Mesenchymal stem cell (in vitro differentiated cells and primary cell): ENCODE results near the gene VWA3A.

ENCODE experiments used
- DNase-seq: peaks from one replicate; pipeline ENCODE4 v3.0.0-alpha.2; 2013
- H2AFZ ChIP-seq: one replicate; pipeline ENCODE4 v1.6.1; 2013; ENCODE audit warnings: low read depth, mild to moderate bottlenecking, control low read depth, inconsistent platforms, low read length, moderate library complexity
- H2AK5ac ChIP-seq: 2 replicates; pipeline ENCODE4 v1.6.1; 2013; ENCODE audit warnings: low read length, moderate library complexity, mild to moderate bottlenecking, inconsistent platforms; ENCODE audit not compliant: severe bottlenecking
- H2BK120ac ChIP-seq: one replicate; pipeline ENCODE4 v1.6.1; 2013; ENCODE audit warnings: low read depth, mild to moderate bottlenecking, inconsistent platforms, low read length, moderate library complexity
- H2BK12ac ChIP-seq, 2 experiments: one replicate each; pipeline ENCODE4 v1.6.1; 2013; ENCODE audit warnings: inconsistent platforms in 2 of 2, low read length in 2 of 2, mild to moderate bottlenecking in 2 of 2, moderate library complexity in 2 of 2, control low read depth in 1 of 2
- H2BK15ac ChIP-seq: one replicate; pipeline ENCODE4 v1.6.1; 2013; ENCODE audit warnings: mild to moderate bottlenecking, low read depth, inconsistent platforms; ENCODE audit not compliant: poor library complexity, severe bottlenecking
- H2BK5ac ChIP-seq: 2 replicates; pipeline ENCODE4 v1.6.1; 2013; ENCODE audit warnings: low read depth, mild to moderate bottlenecking, low read length, control low read depth, inconsistent platforms; ENCODE audit not compliant: poor library complexity, severe bottlenecking
- H3K14ac ChIP-seq, 2 experiments: one replicate each; pipeline ENCODE4 v1.6.1; 2013; ENCODE audit warnings: inconsistent platforms in 2 of 2, low read length in 2 of 2, control low read depth in 1 of 2, mild to moderate bottlenecking in 1 of 2, moderate library complexity in 1 of 2
- H3K18ac ChIP-seq, 2 experiments: one replicate each; pipeline ENCODE4 v1.6.1; 2013; ENCODE audit warnings: inconsistent platforms in 2 of 2, low read length in 2 of 2, control low read depth in 1 of 2, low read depth in 1 of 2, mild to moderate bottlenecking in 1 of 2
- H3K23ac ChIP-seq, 2 experiments: one replicate each; pipeline ENCODE4 v1.6.1; 2013; ENCODE audit warnings: inconsistent platforms in 2 of 2, low read length in 2 of 2, mild to moderate bottlenecking in 2 of 2, moderate library complexity in 2 of 2, control low read depth in 1 of 2
- H3K27ac ChIP-seq: 2 replicates; pipeline ENCODE4 v1.5.1; 2013; ENCODE audit warnings: mild to moderate bottlenecking, moderate library complexity, low read length, control low read depth, inconsistent platforms; ENCODE audit not compliant: poor library complexity, severe bottlenecking
- H3K27me3 ChIP-seq, 2 experiments: 2 replicates each; pipeline versions ENCODE4 v1.6.1 to v1.7.0; 2013; ENCODE audit warnings: low read length in 2 of 2, mild to moderate bottlenecking in 2 of 2, moderate library complexity in 2 of 2, control low read depth in 1 of 2, inconsistent platforms in 1 of 2; ENCODE audit not compliant: control insufficient read depth in 1 of 2, insufficient read depth in 1 of 2
- H3K36me3 ChIP-seq, 2 experiments: 2 replicates each; pipeline versions ENCODE4 v1.6.1 to v1.7.0; 2013; ENCODE audit warnings: low read length in 2 of 2, control low read depth in 1 of 2, inconsistent platforms in 1 of 2, low read depth in 1 of 2, mild to moderate bottlenecking in 1 of 2; ENCODE audit not compliant: insufficient read depth in 2 of 2, control insufficient read depth in 1 of 2
- H3K4ac ChIP-seq, 2 experiments: one replicate each; pipeline ENCODE4 v1.6.1; 2013; ENCODE audit warnings: inconsistent platforms in 2 of 2, low read length in 2 of 2, mild to moderate bottlenecking in 2 of 2, moderate library complexity in 2 of 2, control low read depth in 1 of 2, low read depth in 1 of 2
- H3K4me1 ChIP-seq: 2 replicates; pipeline ENCODE4 v1.6.1; 2013; ENCODE audit warnings: low read depth, low read length, control low read depth; ENCODE audit not compliant: control insufficient read depth, insufficient read depth
- H3K4me2 ChIP-seq: 2 replicates; pipeline ENCODE4 v1.6.1; 2013; ENCODE audit warnings: low read length, mild to moderate bottlenecking, inconsistent platforms; ENCODE audit not compliant: poor library complexity, severe bottlenecking
- H3K4me3 ChIP-seq, 2 experiments: 2 replicates each; pipeline versions ENCODE4 v1.5.1 to v1.7.0; 2013; ENCODE audit warnings: low read length in 2 of 2, mild to moderate bottlenecking in 2 of 2, control low read depth in 1 of 2, low read depth in 1 of 2; ENCODE audit not compliant: insufficient read depth in 1 of 2
- H3K79me1 ChIP-seq: replicated peaks from 2 replicates; pipeline ENCODE4 v1.6.1; 2013; ENCODE audit warnings: mild to moderate bottlenecking, control low read depth, low read length, inconsistent platforms; ENCODE audit not compliant: poor library complexity, severe bottlenecking
- H3K9ac ChIP-seq: 2 replicates; pipeline ENCODE4 v1.7.0; 2013; ENCODE audit warnings: mild to moderate bottlenecking, low read length, moderate library complexity
- H3K9me3 ChIP-seq: 2 replicates; pipeline ENCODE4 v1.7.0; 2013; ENCODE audit warnings: mild to moderate bottlenecking, low read length; ENCODE audit not compliant: control insufficient read depth
- H4K8ac ChIP-seq: one replicate; pipeline ENCODE4 v1.6.1; 2013; ENCODE audit warnings: inconsistent platforms, mild to moderate bottlenecking, low read length, moderate library complexity
- H4K91ac ChIP-seq: one replicate; pipeline ENCODE4 v1.6.1; 2013; ENCODE audit warnings: mild to moderate bottlenecking, low read length, inconsistent platforms
- WGBS: methylation state at CpG from one replicate; pipeline ENCODE4 v1.1.7; 2013; ENCODE audit warnings: mixed read lengths; 5-methylcytosine and 5-hydroxymethylcytosine counted together

Gene VWA3A

GRCh38 chr16:22122239-22122638 lies 29.9 kb downstream of the VWA3A start:
- Histone ChIP-seq H4K8ac (no peak overlapping the region), H3K36me3 (no peaks in the 10 kb centered on the region), H2AFZ (no peak overlapping the region), H3K9ac (no peak overlapping the region), H3K4me3 (no peak overlapping the region), H3K79me1 (no peaks in the 10 kb centered on the region), H3K27me3 (peaks cover 5 to 11% of the 10 kb centered on the region in 2 experiments), H3K9me3 (no peaks in the 10 kb centered on the region), H2BK120ac (no peak overlapping the region), H3K14ac (no peak overlapping the region), H2AK5ac (no peak overlapping the region), H2BK15ac (no peak overlapping the region), H3K4me2 (no peak overlapping the region), H2BK12ac (no peak overlapping the region), H3K27ac (no peak overlapping the region), H2BK5ac (no peak overlapping the region), H4K91ac (no peak overlapping the region), H3K4me1 (no peaks in the 10 kb centered on the region), H3K18ac (no peak overlapping the region), H3K23ac (no peak overlapping the region), H3K4ac (no peak overlapping the region)
- no peak for DNase-seq

- Histone ChIP-seq H3K23ac (no peak overlapping the region), H2AFZ (no peak overlapping the region), H3K4me2 (no peak overlapping the region), H3K36me3 (no peaks in the 10 kb centered on the region), H3K14ac (no peak overlapping the region), H3K4me3 (no peak overlapping the region), H3K4ac (no peak overlapping the region), H2BK120ac (no peak overlapping the region), H3K27ac (no peak overlapping the region), H2AK5ac (no peak overlapping the region), H4K8ac (no peak overlapping the region), H4K91ac (no peak overlapping the region), H2BK12ac (no peak overlapping the region), H3K9ac (no peak overlapping the region), H3K79me1 (no peaks in the 10 kb centered on the region), H3K4me1 (no peaks in the 10 kb centered on the region), H3K27me3 (peaks cover 10 to 11% of the 10 kb centered on the region in 2 experiments), H3K18ac (no peak overlapping the region), H2BK5ac (no peak overlapping the region), H3K9me3 (no peaks in the 10 kb centered on the region), H2BK15ac (no peak overlapping the region)
- DNase-seq: no peak
- 43% methylated on average over 2 of the region's 3 CpGs for WGBS
Measured at GRCh38 chr16:22123146-22123545, 30.8 kb downstream of the VWA3A start.

DNA sequence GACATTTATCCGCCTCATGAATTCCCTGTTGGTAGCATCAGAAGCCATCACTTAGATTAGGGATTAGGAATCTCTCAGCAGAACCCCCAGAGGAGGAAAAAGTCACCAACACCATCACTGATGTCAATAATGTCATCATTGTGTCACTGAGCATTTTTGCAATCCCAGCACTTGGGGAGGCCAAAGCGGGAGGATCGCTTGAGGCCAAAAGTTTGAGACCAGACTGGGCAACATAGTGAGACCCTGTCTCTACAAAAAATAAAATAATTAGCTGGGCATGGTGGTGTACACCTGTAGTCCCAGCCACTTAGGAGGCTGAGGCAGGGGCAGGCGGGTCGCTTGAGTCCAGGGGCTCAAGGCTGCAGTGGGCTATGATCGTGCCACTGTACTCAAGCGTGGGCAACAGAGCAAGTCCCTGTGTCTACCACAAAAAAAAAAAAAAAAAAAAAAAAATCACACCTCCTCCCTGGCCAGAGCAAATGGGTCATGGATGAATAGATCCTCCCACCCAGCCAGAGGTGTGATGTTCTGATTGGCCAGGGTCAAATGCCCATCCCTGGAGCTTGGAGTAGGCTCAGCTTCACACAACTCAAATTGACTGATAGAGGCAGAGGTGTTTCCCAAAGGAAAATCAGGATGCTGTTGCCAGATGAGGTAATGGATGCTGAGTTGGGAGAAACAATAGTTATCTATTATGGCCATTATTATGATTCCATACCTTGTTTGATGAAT lies 31.6 kb downstream of the VWA3A start:
- H3K27ac ChIP-seq: no peak overlapping the region
- no peak overlapping the region for H3K14ac ChIP-seq
- no peak for DNase-seq
- no peak overlapping the region for H4K8ac ChIP-seq
- H3K27me3 ChIP-seq: peaks cover 10 to 11% of the 10 kb centered on the region in 2 experiments
- H3K79me1 ChIP-seq: no peaks in the 10 kb centered on the region
- no peaks in the 10 kb centered on the region for H3K36me3 ChIP-seq
- H3K23ac ChIP-seq: no peak overlapping the region
- no peak overlapping the region for H2AFZ ChIP-seq
- no peak overlapping the region for H3K9ac ChIP-seq
- H2AK5ac ChIP-seq: no peak overlapping the region
- no peak overlapping the region for H3K4ac ChIP-seq
- no peak overlapping the region for H4K91ac ChIP-seq
- WGBS: over 99% methylated on average over 5 of the region's 7 CpGs
- H2BK12ac ChIP-seq: no peak overlapping the region
- H3K4me1 ChIP-seq: no peaks in the 10 kb centered on the region
- H3K4me3 ChIP-seq: no peak overlapping the region
- H3K9me3 ChIP-seq: no peaks in the 10 kb centered on the region
- H2BK5ac ChIP-seq: no peak overlapping the region
- H2BK120ac ChIP-seq: no peak overlapping the region
- H3K18ac ChIP-seq: no peak overlapping the region
- no peak overlapping the region for H3K4me2 ChIP-seq
- no peak overlapping the region for H2BK15ac ChIP-seq

DNA sequence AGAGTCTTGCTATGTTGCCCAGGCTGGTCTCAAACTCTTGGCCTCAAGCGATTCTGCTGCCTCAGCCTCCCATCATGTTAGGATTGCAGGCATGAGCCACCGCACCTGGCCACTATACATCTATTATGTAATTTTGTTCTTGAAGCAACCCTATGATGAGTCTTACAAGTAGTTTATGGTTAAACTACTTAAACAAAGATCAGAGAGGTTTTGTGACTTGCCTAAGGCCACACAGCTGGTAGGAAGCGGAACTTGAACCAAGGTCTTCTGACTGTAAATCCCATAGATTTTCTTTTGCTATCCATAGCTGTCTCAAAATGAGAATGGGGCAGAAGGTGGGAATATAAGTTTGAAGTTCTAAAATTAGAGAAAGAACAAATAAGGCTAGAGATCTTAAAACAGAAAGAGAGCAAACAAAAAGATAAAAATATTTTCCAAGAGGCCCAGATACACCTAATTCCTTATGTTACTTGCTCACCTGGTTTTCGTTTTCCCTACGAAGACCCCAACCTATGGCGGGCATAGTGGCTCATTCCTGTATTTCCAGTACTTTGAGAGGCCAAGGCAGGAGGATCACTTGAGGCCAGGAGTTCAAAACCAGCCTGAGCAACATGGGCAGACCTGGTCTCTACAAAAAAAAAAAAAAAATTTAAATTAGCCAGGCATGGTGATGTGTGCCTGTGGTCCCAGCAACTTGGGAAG lies 32.4 kb downstream of the VWA3A start:
- no peak overlapping the region for H2BK12ac ChIP-seq
- DNase-seq: no peak
- no peak overlapping the region for H2AFZ ChIP-seq
- no peak overlapping the region for H2BK15ac ChIP-seq
- no peak overlapping the region for H3K23ac ChIP-seq
- no peaks in the 10 kb centered on the region for H3K4me1 ChIP-seq
- H3K36me3 ChIP-seq: no peaks in the 10 kb centered on the region
- no peak overlapping the region for H3K27ac ChIP-seq
- no peak overlapping the region for H3K4me3 ChIP-seq
- no peak overlapping the region for H2AK5ac ChIP-seq
- H3K4ac ChIP-seq: no peak overlapping the region
- no peak overlapping the region for H3K18ac ChIP-seq
- H3K27me3 ChIP-seq: peaks cover 10 to 11% of the 10 kb centered on the region in 2 experiments
- 81% methylated on average over 4 of the region's 6 CpGs for WGBS
- no peaks in the 10 kb centered on the region for H3K9me3 ChIP-seq
- no peak overlapping the region for H4K8ac ChIP-seq
- no peak overlapping the region for H4K91ac ChIP-seq
- H2BK120ac ChIP-seq: no peak overlapping the region
- H2BK5ac ChIP-seq: no peak overlapping the region
- H3K14ac ChIP-seq: no peak overlapping the region
- no peak overlapping the region for H3K4me2 ChIP-seq
- H3K9ac ChIP-seq: no peak overlapping the region
- no peaks in the 10 kb centered on the region for H3K79me1 ChIP-seq
